IPS-18a (cell line): ENCODE data around the gene PEA15.

Experiments
- H3K27ac ChIP-seq: one replicate; pipeline ENCODE4 v1.5.1; 2013; ENCODE audit warnings: low read length
- H3K27me3 ChIP-seq: one replicate; pipeline ENCODE4 v1.6.1; 2013; ENCODE audit warnings: mild to moderate bottlenecking, low read length; ENCODE audit not compliant: control insufficient read depth, insufficient read depth
- H3K36me3 ChIP-seq: one replicate; pipeline ENCODE4 v1.6.1; 2013; ENCODE audit warnings: low read depth, low read length; ENCODE audit not compliant: control insufficient read depth
- H3K4me1 ChIP-seq: one replicate; pipeline ENCODE4 v1.6.1; 2013; ENCODE audit warnings: low read depth, low read length; ENCODE audit not compliant: control insufficient read depth
- H3K4me3 ChIP-seq: one replicate; pipeline ENCODE4 v1.5.1; 2013; ENCODE audit warnings: low read length
- H3K9ac ChIP-seq: one replicate; pipeline ENCODE4 v1.6.1; 2013; ENCODE audit warnings: mild to moderate bottlenecking, low read length, moderate library complexity
- H3K9me3 ChIP-seq: one replicate; pipeline ENCODE4 v1.6.1; 2013; ENCODE audit warnings: low read depth, low read length; ENCODE audit not compliant: control insufficient read depth

Gene PEA15

GRCh38 chr1:160227034-160227433 lies 21.9 kb downstream of the PEA15 start:
- Histone ChIP-seq H3K4me1 (no peaks in the 10 kb centered on the region), H3K9ac (no peak overlapping the region), H3K27me3 (no peaks in the 10 kb centered on the region), H3K9me3 (no peaks in the 10 kb centered on the region), H3K27ac (no peak overlapping the region), H3K4me3 (no peak overlapping the region), H3K36me3 (peaks cover 96% of the 10 kb centered on the region)

- Histone ChIP-seq H3K27ac (no peak overlapping the region), H3K36me3 (peaks cover 92% of the 10 kb centered on the region), H3K27me3 (no peaks in the 10 kb centered on the region), H3K9me3 (no peaks in the 10 kb centered on the region), H3K4me1 (no peaks in the 10 kb centered on the region), H3K9ac (no peak overlapping the region), H3K4me3 (no peak overlapping the region)
Measured at GRCh38 chr1:160227561-160227960, 22.4 kb downstream of the PEA15 start.

- peaks cover 89% of the 10 kb centered on the region for H3K36me3 ChIP-seq
- no peaks in the 10 kb centered on the region for H3K9me3 ChIP-seq
- no peak overlapping the region for H3K4me3 ChIP-seq
- H3K9ac ChIP-seq = no peak overlapping the region
- H3K4me1 ChIP-seq = no peaks in the 10 kb centered on the region
- no peaks in the 10 kb centered on the region for H3K27me3 ChIP-seq
- no peak overlapping the region for H3K27ac ChIP-seq
Measured at GRCh38 chr1:160228431-160228830, 23.2 kb downstream of the PEA15 start.

GRCh38 chr1:160232911-160233310 lies 27.7 kb downstream of the PEA15 start:
- H3K27me3 ChIP-seq = no peaks in the 10 kb centered on the region
- H3K9ac ChIP-seq = no peak overlapping the region
- peaks cover 80% of the 10 kb centered on the region for H3K36me3 ChIP-seq
- no peaks in the 10 kb centered on the region for H3K9me3 ChIP-seq
- no peaks in the 10 kb centered on the region for H3K4me1 ChIP-seq
- no peak overlapping the region for H3K4me3 ChIP-seq
- no peak overlapping the region for H3K27ac ChIP-seq

- no peaks in the 10 kb centered on the region for H3K9me3 ChIP-seq
- H3K27me3 ChIP-seq = no peaks in the 10 kb centered on the region
- H3K4me1 ChIP-seq = no peaks in the 10 kb centered on the region
- H3K27ac ChIP-seq = no peak overlapping the region
- H3K9ac ChIP-seq = no peak overlapping the region
- H3K4me3 ChIP-seq = no peak overlapping the region
- peaks cover 69% of the 10 kb centered on the region for H3K36me3 ChIP-seq
Measured at GRCh38 chr1:160236806-160237205, 31.6 kb downstream of the PEA15 start.

GRCh38 chr1:160237558-160237957 lies 32.4 kb downstream of the PEA15 start:
- Histone ChIP-seq H3K27ac (no peak overlapping the region), H3K36me3 (peaks cover 71% of the 10 kb centered on the region)

GRCh38 chr1:160238408-160238807 lies 33.2 kb downstream of the PEA15 start:
- no peak overlapping the region for H3K9ac ChIP-seq
- no peaks in the 10 kb centered on the region for H3K27me3 ChIP-seq
- H3K27ac ChIP-seq = no peak overlapping the region
- no peaks in the 10 kb centered on the region for H3K4me1 ChIP-seq
- no peaks in the 10 kb centered on the region for H3K9me3 ChIP-seq
- H3K36me3 ChIP-seq = peaks cover 68% of the 10 kb centered on the region
- H3K4me3 ChIP-seq = no peak overlapping the region

More at GRCh38 chr1:160237558-160237957, 32.4 kb downstream of the PEA15 start:
- Histone ChIP-seq H3K4me1 (no peaks in the 10 kb centered on the region), H3K9ac (no peak overlapping the region), H3K9me3 (no peaks in the 10 kb centered on the region), H3K27me3 (no peaks in the 10 kb centered on the region), H3K4me3 (no peak overlapping the region)

GRCh38 chr1:160239582-160240299 lies 34.6 kb downstream of the PEA15 start:
- H3K9me3 ChIP-seq = no peaks in the 10 kb centered on the region
- H3K4me3 ChIP-seq = no peak overlapping the region
- H3K4me1 ChIP-seq = no peaks in the 10 kb centered on the region
- H3K27me3 ChIP-seq = no peaks in the 10 kb centered on the region
- peaks cover 68% of the 10 kb centered on the region for H3K36me3 ChIP-seq
- no peak overlapping the region for H3K27ac ChIP-seq
- no peak overlapping the region for H3K9ac ChIP-seq

GRCh38 chr1:160243767-160244166 lies 38.6 kb downstream of the PEA15 start:
- H3K27me3 ChIP-seq = no peaks in the 10 kb centered on the region
- no peaks in the 10 kb centered on the region for H3K4me1 ChIP-seq
- H3K27ac ChIP-seq = no peak overlapping the region
- H3K9me3 ChIP-seq = no peaks in the 10 kb centered on the region
- H3K36me3 ChIP-seq = peaks cover 31% of the 10 kb centered on the region
- no peak overlapping the region for H3K9ac ChIP-seq
- no peak overlapping the region for H3K4me3 ChIP-seq

GRCh38 chr1:160244209-160244608 lies 39.0 kb downstream of the PEA15 start:
- Histone ChIP-seq H3K9me3 (no peaks in the 10 kb centered on the region), H3K27me3 (no peaks in the 10 kb centered on the region), H3K9ac (no peak overlapping the region), H3K4me1 (no peaks in the 10 kb centered on the region), H3K36me3 (peaks cover 26% of the 10 kb centered on the region), H3K4me3 (no peak overlapping the region), H3K27ac (no peak overlapping the region)

GRCh38 chr1:160245434-160245833 lies 40.2 kb downstream of the PEA15 start:
- H3K9ac ChIP-seq = no peak overlapping the region

GRCh38 chr1:160247053-160247452 lies 41.9 kb downstream of the PEA15 start:
- Histone ChIP-seq H3K4me1 (no peaks in the 10 kb centered on the region), H3K9me3 (no peaks in the 10 kb centered on the region), H3K36me3 (peaks cover 13% of the 10 kb centered on the region), H3K9ac (no peak overlapping the region), H3K4me3 (no peak overlapping the region), H3K27ac (no peak overlapping the region), H3K27me3 (no peaks in the 10 kb centered on the region)

More at GRCh38 chr1:160245434-160245833, 40.2 kb downstream of the PEA15 start:
- Histone ChIP-seq H3K9me3 (no peaks in the 10 kb centered on the region), H3K27me3 (no peaks in the 10 kb centered on the region), H3K4me3 (no peak overlapping the region), H3K27ac (no peak overlapping the region), H3K36me3 (peaks cover 14% of the 10 kb centered on the region), H3K4me1 (no peaks in the 10 kb centered on the region)
